Measurements from ENCODE around the gene ERC1. TPM values are rescaled to one million over a fixed set of nuclear protein-coding genes. Genes with fewer than 3 reads are reported as not detected.

The ERC1 gene
- total and polyA plus RNA-seq, 9 of the 15 experiments (the other 6 are each of a cell fraction or from before 2014, with no cell fraction given) = 0.74 to 11.8 (median 4.8) TPM

GRCh38 chr12:990661-991349 is at the start of gene ERC1 (continued):
- TF ChIP-seq NUFIP1 (IDR thresholded peaks at IDR 0.05; ENCODE audit: partially characterized antibody) (peak; percentile 48), ZNF431 (CRISPR knock-in tag; IDR thresholded peaks at IDR 0.05) (no peak), ZNF407 (IDR thresholded peaks at IDR 0.05; ENCODE audit: low read depth) (peak; percentile 94), POLR2B (IDR thresholded peaks at IDR 0.05; ENCODE audit: low read depth, partially characterized antibody) (peak; percentile 79), ZNF57 (CRISPR knock-in tag; IDR thresholded peaks at IDR 0.05) (no peak), E2F6 (IDR thresholded peaks at IDR 0.05; ENCODE audit: borderline replicate concordance in 1 of 2, extremely low read depth in 1 of 2, insufficient read depth in 1 of 2, insufficient read length in 1 of 2, low read depth in 1 of 2, low read length in 1 of 2, poor library complexity in 1 of 2, severe bottlenecking in 1 of 2) (peak; percentile 36 to 84), SAP30 (IDR thresholded peaks at IDR 0.05; ENCODE audit: borderline replicate concordance, insufficient read depth, low read depth, low read length, poor library complexity, severe bottlenecking) (peak; percentile 63), ELF1 (tag; IDR thresholded peaks at IDR 0.05) (peak; percentile 70), FOSL1 (tag; conservative IDR thresholded peaks at IDR 0.05) (0 out of 2 replicates have a peak, but pooled peaks have one; percentile 19), RBFOX2 (IDR thresholded peaks at IDR 0.05; ENCODE audit: low read depth, low read length) (peak; percentile 95), SMC3 (conservative IDR thresholded peaks at IDR 0.05; ENCODE audit: insufficient read depth, low read depth, low read length) (no peak), HBP1 (CRISPR knock-in tag; IDR thresholded peaks at IDR 0.05) (no peak), KAT7 (CRISPR knock-in tag; IDR thresholded peaks at IDR 0.05; ENCODE audit: borderline replicate concordance) (peak; percentile 57; the same call in 1 of the 2 replicates), KDM5B (IDR thresholded peaks at IDR 0.05; ENCODE audit: insufficient replicate concordance, low read depth, low read length) (peak; percentile 64), BCL6 (CRISPR knock-in tag; IDR thresholded peaks at IDR 0.05) (no peak), ZNF589 (CRISPR knock-in tag; IDR thresholded peaks at IDR 0.05; ENCODE audit: low read depth) (0 out of 2 replicates have a peak, but pooled peaks have one; percentile 27)

All from K562 (cell line).